HG03432 (cell line): ENCODE results near the gene EGFR.
A peak's percentile ranks its signal among the peaks of the same experiment; 100 is the strongest.

ENCODE experiments used
- ATAC-seq: cut with Tn5 transposase; IDR thresholded peaks from one replicate; pipeline ENCODE4 v1.9.1; 2021; ENCODE audit warnings: mild to moderate bottlenecking, moderate library complexity; ENCODE audit not compliant: unreplicated experiment

Gene EGFR

GRCh38 chr7:55099821-55100543 lies 81.2 kb downstream of the EGFR start:
- no peak for ATAC-seq

GRCh38 chr7:55100544-55101327 lies 81.9 kb downstream of the EGFR start:
- ATAC-seq = no peak

- ATAC-seq = no peak
Measured at GRCh38 chr7:55101359-55101758, 82.5 kb downstream of the EGFR start.

DNA sequence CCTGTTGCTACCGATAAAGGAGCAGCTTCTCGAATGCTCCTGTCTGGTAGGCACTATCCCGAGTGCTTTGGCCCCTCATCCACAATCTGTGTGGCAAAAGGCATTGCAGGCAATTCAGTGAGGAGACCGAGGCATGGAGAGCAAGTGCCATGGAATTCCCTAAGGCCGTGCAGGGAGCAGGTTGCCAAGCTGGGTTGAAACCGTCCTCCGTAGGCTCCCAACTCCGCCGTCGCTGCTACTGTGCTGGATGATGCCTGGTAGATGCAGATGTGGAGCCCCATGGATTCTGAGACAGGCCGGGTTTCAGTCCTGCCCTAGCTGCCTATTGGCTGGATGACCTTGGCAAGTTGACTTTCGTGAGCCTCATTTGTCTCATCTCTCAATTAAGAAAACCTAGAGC lies 85.3 kb downstream of the EGFR start:
- ATAC-seq = no peak

DNA sequence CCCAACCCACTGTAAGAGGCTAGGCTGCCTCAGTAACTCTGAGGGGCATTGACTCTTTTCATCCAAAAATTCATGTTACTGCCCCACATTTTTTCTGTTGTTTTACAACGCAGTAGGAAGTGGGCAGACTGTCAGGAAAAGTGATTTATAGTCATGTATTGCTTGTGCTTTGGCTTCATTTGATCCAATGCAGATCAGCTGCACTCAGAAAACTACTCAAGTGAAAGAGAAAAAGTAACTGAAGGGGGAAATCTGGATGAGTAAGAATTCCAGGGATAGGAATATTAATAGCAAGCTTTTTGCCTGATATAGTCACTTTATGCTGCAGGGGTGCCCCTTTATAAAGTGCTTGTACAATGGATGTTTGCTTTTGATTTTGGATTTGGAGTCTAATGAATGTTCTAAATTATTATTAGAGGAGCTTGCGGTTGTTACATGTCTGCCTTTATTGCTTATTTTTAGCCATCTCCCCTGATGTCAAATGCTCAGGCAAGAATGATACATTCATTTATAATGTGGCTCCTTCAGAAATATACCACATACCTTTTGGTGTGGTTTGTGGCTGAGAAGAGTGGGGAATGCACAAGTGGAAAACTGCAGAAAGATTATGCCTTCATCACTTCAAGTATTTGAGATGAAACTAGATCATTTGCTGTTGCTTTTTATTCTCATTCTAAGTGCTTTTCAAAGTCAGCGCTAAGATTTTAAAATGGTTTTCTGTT lies 86.1 kb downstream of the EGFR start:
- ATAC-seq = no peak

DNA sequence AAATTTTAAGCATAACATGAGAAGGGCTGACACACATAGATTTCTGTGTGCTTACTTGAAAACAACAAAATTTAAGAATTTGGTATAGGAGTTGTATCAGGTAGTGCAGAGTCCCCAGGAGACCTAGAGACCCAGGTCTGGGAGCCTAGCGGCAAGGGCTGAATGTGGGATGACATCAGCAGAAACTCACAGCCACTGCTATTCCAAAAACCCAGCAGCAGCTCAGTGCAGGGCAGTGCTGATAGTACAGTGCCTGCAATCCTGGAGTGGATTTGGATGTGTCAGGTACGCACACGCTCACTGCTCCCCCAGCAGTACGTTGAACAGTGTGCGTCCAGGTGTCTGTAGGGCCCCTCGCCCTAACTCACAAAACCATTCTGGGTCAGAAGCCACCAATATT lies 87.1 kb downstream of the EGFR start:
- no peak for ATAC-seq

GRCh38 chr7:55107946-55108345 lies 89.1 kb downstream of the EGFR start:
- no peak for ATAC-seq

DNA sequence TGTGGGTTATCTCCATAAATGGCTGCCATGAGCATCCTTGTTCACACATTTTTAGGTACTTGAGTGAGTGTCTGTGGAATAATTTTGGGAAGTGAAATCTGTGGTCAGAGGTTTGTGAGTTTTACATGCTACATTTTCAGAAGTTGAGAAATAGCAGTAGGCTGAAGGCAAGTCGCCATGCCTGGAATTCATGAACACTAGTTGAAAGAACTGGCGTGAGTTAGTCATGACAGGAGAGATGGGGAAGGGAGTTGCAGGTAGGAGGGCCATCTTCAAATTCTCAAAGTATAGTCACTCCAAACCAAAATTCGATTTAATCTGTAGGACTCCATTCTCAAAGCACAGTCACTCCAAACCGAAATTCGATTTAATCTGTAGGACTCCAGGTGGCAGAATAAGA lies 89.6 kb downstream of the EGFR start:
- ATAC-seq = no peak

- ATAC-seq = no peak
Measured at GRCh38 chr7:55108818-55109217, 90.0 kb downstream of the EGFR start.

DNA sequence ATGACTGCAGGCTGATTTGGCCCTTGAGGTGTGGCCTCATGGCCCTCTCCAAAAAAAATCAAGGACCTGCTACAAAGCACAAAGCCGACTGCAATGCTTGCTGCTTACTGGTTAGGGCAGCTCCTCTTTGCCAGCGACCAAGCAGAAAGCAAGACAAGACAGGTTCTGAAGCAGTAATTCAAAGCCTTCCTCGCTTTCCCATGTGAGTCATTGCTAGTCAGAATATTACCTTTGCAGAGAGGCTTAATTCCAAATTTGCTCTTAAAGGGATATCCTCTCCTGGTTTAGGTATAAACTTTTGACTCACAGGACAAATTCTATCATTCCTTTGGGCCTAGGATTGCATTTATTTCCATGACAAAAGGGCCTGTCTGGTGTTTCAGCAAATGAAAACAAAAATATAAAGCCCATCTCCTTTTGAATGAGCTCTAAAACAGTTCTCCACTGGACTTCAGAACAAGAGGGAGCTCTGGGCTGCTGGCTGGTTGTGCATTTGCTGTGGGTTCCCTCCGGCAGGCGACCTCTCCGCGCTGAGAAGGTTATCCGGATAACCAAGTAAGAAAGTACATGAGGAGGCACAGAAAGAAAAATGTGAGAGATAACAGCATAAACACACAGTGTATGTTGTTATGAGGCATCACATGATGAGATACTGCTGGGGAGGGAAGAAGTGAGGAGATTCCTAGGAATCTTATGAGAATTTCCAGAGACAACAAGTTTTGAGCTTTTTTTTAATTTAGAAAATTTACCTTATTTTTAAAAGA lies 90.8 kb downstream of the EGFR start:
- no peak for ATAC-seq

DNA sequence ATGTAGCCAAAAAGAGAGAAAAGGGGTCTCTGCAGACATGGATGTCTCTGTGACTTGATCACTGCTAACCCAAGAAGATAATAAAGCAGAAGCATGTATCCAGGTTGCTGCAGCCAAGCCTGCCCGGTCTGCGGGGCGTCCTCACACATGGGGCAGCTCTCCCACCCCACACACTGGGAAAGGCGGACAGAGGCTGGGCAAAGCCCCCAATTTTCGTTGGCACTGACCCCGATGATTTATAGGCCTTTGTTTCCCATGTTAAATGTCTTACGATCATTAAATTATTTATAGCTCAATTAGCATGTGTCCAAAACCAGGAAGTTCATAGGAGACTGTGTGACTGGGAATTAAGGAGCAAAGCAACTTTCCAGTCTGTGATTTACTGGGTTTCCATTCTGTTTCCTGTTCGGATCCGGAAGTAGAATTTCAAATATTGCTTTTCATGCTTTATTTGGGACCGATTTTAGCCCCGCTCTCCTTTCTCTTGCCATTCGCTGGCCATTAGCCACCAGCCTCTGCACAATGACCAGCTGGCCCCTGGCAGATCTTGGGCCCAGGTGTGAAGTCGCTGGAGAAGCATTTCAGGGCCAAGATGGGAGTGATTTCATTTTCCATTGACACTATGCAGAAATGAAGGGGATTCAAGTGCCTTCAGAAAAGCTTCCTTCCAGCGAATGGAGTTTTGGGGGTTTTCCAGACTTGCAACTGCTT lies 91.6 kb downstream of the EGFR start:
- ATAC-seq = no peak

GRCh38 chr7:55110993-55111361 lies 92.2 kb downstream of the EGFR start:
- ATAC-seq = peak; percentile 62

DNA sequence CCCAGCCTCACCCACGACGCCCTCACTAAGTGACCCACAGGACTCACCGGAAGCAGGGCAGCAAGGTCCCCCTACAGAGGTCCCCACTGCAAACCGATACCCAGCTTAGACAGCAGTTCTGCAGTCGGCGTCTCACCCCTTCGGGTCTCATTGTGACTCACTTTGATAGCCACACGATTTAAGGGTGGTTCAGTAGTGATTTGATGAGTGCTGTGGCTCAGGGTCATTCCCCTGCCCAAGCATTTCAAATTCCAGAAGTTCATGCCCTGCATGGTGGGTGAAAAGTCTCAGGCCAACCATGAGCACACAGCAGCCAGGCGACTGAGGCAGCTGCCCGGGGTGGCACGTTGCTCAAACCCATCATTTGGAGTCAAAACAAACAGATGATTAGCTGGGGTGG lies 93.2 kb downstream of the EGFR start:
- no peak for ATAC-seq

GRCh38 chr7:55113760-55114540 lies 95.1 kb downstream of the EGFR start:
- no peak for ATAC-seq

- ATAC-seq = no peak
Measured at GRCh38 chr7:55117286-55117685, 98.5 kb downstream of the EGFR start.

- no peak for ATAC-seq
Measured at GRCh38 chr7:55118426-55118825, 99.6 kb downstream of the EGFR start.

DNA sequence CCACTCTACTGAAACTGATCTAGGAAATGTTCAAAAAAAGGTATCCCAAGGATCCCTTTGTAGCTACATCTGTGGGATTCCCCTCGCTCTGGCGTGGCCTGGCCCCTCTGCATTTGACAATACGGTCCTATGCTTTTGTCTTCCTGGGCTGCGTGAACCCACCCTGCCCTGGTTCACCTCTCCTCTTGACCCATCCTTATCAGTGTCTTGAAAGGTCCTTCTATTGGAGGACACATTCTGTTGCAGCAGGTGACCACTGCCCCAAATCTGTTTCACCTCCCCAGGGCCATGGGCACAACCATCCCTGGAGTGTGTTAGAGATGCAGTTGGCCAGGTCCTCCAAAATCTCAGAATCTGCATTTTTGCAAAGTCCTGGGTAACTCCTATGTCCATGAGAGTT lies 100.8 kb downstream of the EGFR start:
- no peak for ATAC-seq

GRCh38 chr7:55120074-55120473 lies 101.3 kb downstream of the EGFR start:
- no peak for ATAC-seq

DNA sequence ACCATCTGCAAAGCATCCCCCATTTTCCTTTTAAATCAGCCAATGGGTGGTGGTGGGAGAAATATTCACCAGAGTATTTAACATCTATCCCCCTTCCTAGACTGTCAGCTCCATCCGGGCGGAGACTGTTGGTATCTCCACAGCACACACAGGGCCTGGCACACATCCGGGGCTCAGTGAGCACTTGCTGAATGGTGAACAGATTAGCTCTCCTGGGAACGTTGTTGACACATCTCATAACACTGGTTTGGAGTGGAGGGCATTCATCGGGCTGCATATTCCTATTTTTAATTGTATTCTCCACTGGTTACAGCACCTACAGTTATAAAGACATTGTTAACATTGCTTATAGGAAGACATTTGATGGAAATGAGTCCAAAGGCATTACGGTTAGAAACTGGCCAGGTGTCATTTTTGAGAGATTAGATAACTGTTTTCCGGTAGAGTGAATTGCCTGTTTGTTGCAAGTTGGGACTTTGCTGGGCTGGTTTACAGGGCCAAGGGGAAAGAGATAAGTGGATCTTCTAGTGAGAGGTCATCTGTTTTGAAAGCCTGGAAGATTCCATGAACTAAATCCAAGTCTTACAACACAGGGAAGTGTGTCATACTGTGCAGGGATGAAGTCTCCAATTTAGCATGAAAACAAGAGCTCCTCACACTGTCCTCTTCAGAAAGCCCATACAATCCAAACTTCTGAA lies 101.8 kb downstream of the EGFR start:
- no peak for ATAC-seq
